ENCODE results near the gene ITLN2.

The ITLN2 gene

GRCh38 chr1:160979286-160979685, 24.7 kb upstream of the ITLN2 start:
- Histone ChIP-seq H3K4me3 (ENCODE audit: low read depth, low read length) (no peak overlapping the region), H3K4me1 (ENCODE audit: control insufficient read depth, insufficient read depth, low read length) (peaks cover 7% of the 10 kb centered on the region; the same call in 1 of the 2 replicates), H3K9me3 (ENCODE audit: control insufficient read depth, insufficient read depth, low read depth, low read length) (no peaks in the 10 kb centered on the region), H3K27ac (ENCODE audit: extremely low read depth, low read depth, low read length) (no peak overlapping the region), H3K36me3 (ENCODE audit: control insufficient read depth in 2 of 2, insufficient read depth in 1 of 2, low read length in 2 of 2) (no peaks in the 10 kb centered on the region)
- TF ChIP-seq ZNF169 (tag by site-specific recombination; IDR thresholded peaks at IDR 0.05): no peak
- no peak for TF ChIP-seq ZNF768 (tag by site-specific recombination; IDR thresholded peaks at IDR 0.05)
- no peak for TF ChIP-seq TCF7L2 (IDR thresholded peaks at IDR 0.05; ENCODE audit: borderline replicate concordance, low read depth, low read length)
- no peak for TF ChIP-seq ZNF311 (tag by site-specific recombination; IDR thresholded peaks at IDR 0.05; ENCODE audit: borderline replicate concordance)
- no peak for TF ChIP-seq ZNF350 (tag by site-specific recombination; IDR thresholded peaks at IDR 0.05)
- peak; percentile 60 for TF ChIP-seq ZBTB17 (tag by site-specific recombination; IDR thresholded peaks at IDR 0.05)
- TF ChIP-seq GLI2 (tag by site-specific recombination; IDR thresholded peaks at IDR 0.05; ENCODE audit: borderline replicate concordance, low read depth): no peak
- TF ChIP-seq ZBTB7A (tag by site-specific recombination; IDR thresholded peaks at IDR 0.05; ENCODE audit: low read depth): no peak
- TF ChIP-seq ZFHX2 (tag by site-specific recombination; conservative IDR thresholded peaks at IDR 0.05): peak; percentile 13; the same call in 1 of the 2 replicates
- no peak for TF ChIP-seq MZF1 (tag by site-specific recombination; IDR thresholded peaks at IDR 0.05; ENCODE audit: borderline replicate concordance)
- TF ChIP-seq ZNF221 (tag by site-specific recombination; IDR thresholded peaks at IDR 0.05; ENCODE audit: borderline replicate concordance): no peak
- no peak for TF ChIP-seq MYNN (tag by site-specific recombination; IDR thresholded peaks at IDR 0.05; ENCODE audit: borderline replicate concordance)
- no peak for TF ChIP-seq ZIC2 (tag by site-specific recombination; IDR thresholded peaks at IDR 0.05)
- 0 out of 2 replicates have a peak, but pooled peaks have one; percentile 8 for TF ChIP-seq EGR2 (tag by site-specific recombination; IDR thresholded peaks at IDR 0.05; ENCODE audit: low read depth)
- TF ChIP-seq TSHZ1 (tag by site-specific recombination; IDR thresholded peaks at IDR 0.05; ENCODE audit: borderline replicate concordance): no peak
- no peak for TF ChIP-seq ZNF157 (tag by site-specific recombination; IDR thresholded peaks at IDR 0.05)
- no peak for TF ChIP-seq ZNF24 (tag by site-specific recombination; IDR thresholded peaks at IDR 0.05)
- TF ChIP-seq ZNF600 (tag by site-specific recombination; IDR thresholded peaks at IDR 0.05): 0 out of 2 replicates have a peak, but pooled peaks have one; percentile 14
- POLR2A ChIA-PET: no interaction called here
- CTCF ChIA-PET: interaction anchor here (0.6 to 2.7 kb wide), 7 partner anchors 10 to 252 kb away, joined by 3 to 11 read pairs (median 3); partner anchors contain the start of gene DEDD

- H3K27ac ChIP-seq (ENCODE audit: extremely low read depth, low read depth, low read length): no peak overlapping the region
- CTCF ChIA-PET: interaction anchor here (0.7 to 2.7 kb wide), 7 partner anchors 11 to 199 kb away, joined by 3 to 19 read pairs (median 3); partner anchors contain the start of gene DEDD
- POLR2A ChIA-PET: no interaction called here
- TF ChIP-seq ZNF843 (tag by site-specific recombination; IDR thresholded peaks at IDR 0.05) (peak; percentile 73; the same call in 1 of the 2 replicates), ZNF26 (tag by site-specific recombination; IDR thresholded peaks at IDR 0.05) (no peak), SETDB1 (IDR thresholded peaks at IDR 0.05; ENCODE audit: insufficient read length, low read length) (no peak), OVOL3 (tag by site-specific recombination; IDR thresholded peaks at IDR 0.05) (peak; percentile 31; the same call in 1 of the 2 replicates), HIC1 (tag by site-specific recombination; IDR thresholded peaks at IDR 0.05) (peak; percentile 51; the same call in 1 of the 2 replicates), ZNF639 (tag by site-specific recombination; IDR thresholded peaks at IDR 0.05) (0 out of 2 replicates have a peak, but pooled peaks have one; percentile 12), ZEB2 (tag by site-specific recombination; IDR thresholded peaks at IDR 0.05) (peak; percentile 82), EGR2 (tag by site-specific recombination; IDR thresholded peaks at IDR 0.05; ENCODE audit: low read depth) (peak; percentile 95), GLIS2 (tag by site-specific recombination; IDR thresholded peaks at IDR 0.05) (peak; percentile 61), KLF1 (tag by site-specific recombination; IDR thresholded peaks at IDR 0.05) (peak; percentile 82)
These were observed 23.9 kb upstream of the ITLN2 start for GRCh38 chr1:160978510-160978927.

More at GRCh38 chr1:160978510-160978927, 23.9 kb upstream of the ITLN2 start:
- H3K9me3 ChIP-seq (ENCODE audit: control insufficient read depth, insufficient read depth, low read depth, low read length): no peaks in the 10 kb centered on the region
- peaks cover 7% of the 10 kb centered on the region; the same call in 1 of the 2 replicates for H3K4me1 ChIP-seq (ENCODE audit: control insufficient read depth, insufficient read depth, low read length)
- no peaks in the 10 kb centered on the region for H3K36me3 ChIP-seq (ENCODE audit: control insufficient read depth in 2 of 2, insufficient read depth in 1 of 2, low read length in 2 of 2)
- H3K4me3 ChIP-seq (ENCODE audit: low read depth, low read length): no peak overlapping the region
